Measurements from ENCODE around the gene GHITM.
"Not testable (repeated sequence)": the region's sequence is repeated elsewhere in the genome, so short reads cannot be mapped to it uniquely, and the experiment has no call there.

Gene GHITM

DNA sequence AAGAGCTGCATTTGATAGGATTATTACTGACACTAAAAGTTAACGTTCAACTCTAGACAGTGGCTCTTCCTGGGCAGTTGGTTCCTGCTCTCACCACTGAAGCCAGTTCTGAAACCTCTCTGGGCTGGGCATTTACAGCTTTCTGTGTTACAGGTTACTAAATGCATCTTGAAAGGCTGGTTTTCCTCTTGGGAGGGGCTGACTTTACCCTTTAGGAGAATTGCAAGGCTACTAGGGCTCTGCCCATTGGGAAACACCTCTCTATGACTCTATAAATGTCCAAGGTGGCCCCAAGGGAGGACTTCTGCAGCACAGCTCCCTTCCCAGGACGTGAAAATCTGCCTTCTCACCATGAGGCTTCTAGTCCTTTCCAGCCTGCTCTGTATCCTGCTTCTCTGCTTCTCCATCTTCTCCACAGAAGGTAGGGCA, 34.2 kb downstream of the GHITM start, which contains the start of gene GPR15LG:
Gene GPR15LG (plus strand): TSS at position 301 of the 429 bp plus-strand sequence. CDS start 51 bp downstream, at position 352.
- Histone ChIP-seq H3K27ac (ENCODE audit: low read depth, low read length) (no peak within 1 kb of the TSS), H3K4me1 (ENCODE audit: control insufficient read depth in 5 of 5, insufficient read depth in 5 of 5, low read length in 5 of 5) (no peaks in the 10 kb centered on the region), H3K27me3 (ENCODE audit: control insufficient read depth in 5 of 5, insufficient read depth in 4 of 5, low read length in 5 of 5) (no peaks in the 10 kb centered on the region), H3K36me3 (ENCODE audit: control insufficient read depth in 5 of 5, insufficient read depth in 5 of 5, low read length in 5 of 5) (no peaks in the 10 kb centered on the region), H3K9me3 (ENCODE audit: control insufficient read depth in 5 of 5, low read length in 5 of 5) (no peaks in the 10 kb centered on the region), H3K4me3 (ENCODE audit: low read depth in 1 of 5, low read length in 5 of 5) (no peak within 1 kb of the TSS), H3K9ac (ENCODE audit: low read length in 5 of 5) (no peak within 1 kb of the TSS)

GRCh38 chr10:84175436-84175835, 36.1 kb downstream of the GHITM start:
- no peak overlapping the region for H3K4me3 ChIP-seq (ENCODE audit: low read depth in 1 of 5, low read length in 5 of 5)
- H3K4me1 ChIP-seq (ENCODE audit: control insufficient read depth in 5 of 5, insufficient read depth in 5 of 5, low read length in 5 of 5) = no peaks in the 10 kb centered on the region
- no peak overlapping the region for H3K9ac ChIP-seq (ENCODE audit: low read length in 5 of 5)
- no peak overlapping the region for H3K27ac ChIP-seq (ENCODE audit: low read depth, low read length)
- H3K9me3 ChIP-seq (ENCODE audit: control insufficient read depth in 5 of 5, low read length in 5 of 5) = no peaks in the 10 kb centered on the region
- H3K27me3 ChIP-seq (ENCODE audit: control insufficient read depth in 5 of 5, insufficient read depth in 4 of 5, low read length in 5 of 5) = no peaks in the 10 kb centered on the region
- no peaks in the 10 kb centered on the region for H3K36me3 ChIP-seq (ENCODE audit: control insufficient read depth in 5 of 5, insufficient read depth in 5 of 5, low read length in 5 of 5)

- Histone ChIP-seq H3K27me3 (ENCODE audit: control insufficient read depth in 5 of 5, insufficient read depth in 4 of 5, low read length in 5 of 5) (no peaks in the 10 kb centered on the region), H3K9me3 (ENCODE audit: control insufficient read depth in 5 of 5, low read length in 5 of 5) (no peaks in the 10 kb centered on the region), H3K4me1 (ENCODE audit: control insufficient read depth in 5 of 5, insufficient read depth in 5 of 5, low read length in 5 of 5) (no peaks in the 10 kb centered on the region), H3K9ac (ENCODE audit: low read length in 5 of 5) (no peak overlapping the region), H3K36me3 (ENCODE audit: control insufficient read depth in 5 of 5, insufficient read depth in 5 of 5, low read length in 5 of 5) (no peaks in the 10 kb centered on the region), H3K4me3 (ENCODE audit: low read depth in 1 of 5, low read length in 5 of 5) (no peak overlapping the region), H3K27ac (ENCODE audit: low read depth, low read length) (no peak overlapping the region)
Observed at GRCh38 chr10:84176351-84176750, 37.0 kb downstream of the GHITM start.

DNA sequence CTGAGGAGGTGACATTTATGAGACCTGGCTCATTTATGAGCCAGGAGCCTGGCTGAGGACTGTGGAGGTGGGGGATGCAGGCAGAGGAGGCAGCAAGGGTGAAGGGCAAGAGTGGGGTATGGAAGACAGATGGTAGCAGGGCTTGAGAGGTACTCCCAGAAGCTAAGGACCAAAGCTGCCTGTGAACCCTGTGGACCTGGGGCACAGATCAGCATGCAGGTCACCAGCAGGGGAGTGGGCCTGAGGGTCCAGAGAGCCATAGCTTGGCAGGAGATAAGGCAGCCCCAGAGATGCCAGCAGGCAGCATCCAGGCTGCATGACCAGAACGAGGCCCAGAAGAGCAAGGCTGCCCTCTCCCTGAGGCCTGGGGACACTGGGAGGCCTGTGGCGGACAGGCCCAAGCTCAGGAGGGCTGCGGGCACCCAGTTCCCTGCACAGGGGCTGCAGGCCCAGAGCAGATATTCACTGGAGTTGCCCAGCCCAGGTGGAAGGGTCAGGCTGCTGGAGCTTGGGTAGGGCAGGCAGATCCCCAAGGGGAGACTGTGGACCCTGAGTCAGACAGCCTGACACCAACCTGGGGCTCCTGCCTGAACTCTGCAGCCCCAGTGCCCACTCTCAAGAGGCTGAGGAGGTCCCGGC, 37.6 kb downstream of the GHITM start:
- Histone ChIP-seq H3K27ac (ENCODE audit: low read depth, low read length) (no peak overlapping the region), H3K36me3 (ENCODE audit: control insufficient read depth in 5 of 5, insufficient read depth in 5 of 5, low read length in 5 of 5) (no peaks in the 10 kb centered on the region), H3K27me3 (ENCODE audit: control insufficient read depth in 5 of 5, insufficient read depth in 4 of 5, low read length in 5 of 5) (no peaks in the 10 kb centered on the region), H3K9ac (ENCODE audit: low read length in 5 of 5) (no peak overlapping the region), H3K4me1 (ENCODE audit: control insufficient read depth in 5 of 5, insufficient read depth in 5 of 5, low read length in 5 of 5) (no peaks in the 10 kb centered on the region), H3K4me3 (ENCODE audit: low read depth in 1 of 5, low read length in 5 of 5) (no peak overlapping the region), H3K9me3 (ENCODE audit: control insufficient read depth in 5 of 5, low read length in 5 of 5) (no peaks in the 10 kb centered on the region)

GRCh38 chr10:84177541-84178141, 38.3 kb downstream of the GHITM start:
- no peaks in the 10 kb centered on the region for H3K27me3 ChIP-seq (ENCODE audit: control insufficient read depth in 5 of 5, insufficient read depth in 4 of 5, low read length in 5 of 5)
- no peak overlapping the region for H3K27ac ChIP-seq (ENCODE audit: low read depth, low read length)
- H3K36me3 ChIP-seq (ENCODE audit: control insufficient read depth in 5 of 5, insufficient read depth in 5 of 5, low read length in 5 of 5) = no peaks in the 10 kb centered on the region
- H3K9ac ChIP-seq (ENCODE audit: low read length in 5 of 5) = no peak overlapping the region
- H3K4me1 ChIP-seq (ENCODE audit: control insufficient read depth in 5 of 5, insufficient read depth in 5 of 5, low read length in 5 of 5) = no peaks in the 10 kb centered on the region
- H3K9me3 ChIP-seq (ENCODE audit: control insufficient read depth in 5 of 5, low read length in 5 of 5) = no peaks in the 10 kb centered on the region
- no peak overlapping the region for H3K4me3 ChIP-seq (ENCODE audit: low read depth in 1 of 5, low read length in 5 of 5)

- Histone ChIP-seq H3K4me3 (ENCODE audit: low read depth in 1 of 5, low read length in 5 of 5) (no peak overlapping the region), H3K36me3 (ENCODE audit: control insufficient read depth in 5 of 5, insufficient read depth in 5 of 5, low read length in 5 of 5) (no peaks in the 10 kb centered on the region), H3K4me1 (ENCODE audit: control insufficient read depth in 5 of 5, insufficient read depth in 5 of 5, low read length in 5 of 5) (no peaks in the 10 kb centered on the region), H3K27me3 (ENCODE audit: control insufficient read depth in 5 of 5, insufficient read depth in 4 of 5, low read length in 5 of 5) (no peaks in the 10 kb centered on the region), H3K27ac (ENCODE audit: low read depth, low read length) (no peak overlapping the region), H3K9ac (ENCODE audit: low read length in 5 of 5) (no peak overlapping the region), H3K9me3 (ENCODE audit: control insufficient read depth in 5 of 5, low read length in 5 of 5) (no peaks in the 10 kb centered on the region)
Observed at GRCh38 chr10:84178160-84178609, 38.9 kb downstream of the GHITM start.

- Histone ChIP-seq H3K36me3 (ENCODE audit: control insufficient read depth in 5 of 5, insufficient read depth in 5 of 5, low read length in 5 of 5) (no peaks in the 10 kb centered on the region), H3K9me3 (ENCODE audit: control insufficient read depth in 5 of 5, low read length in 5 of 5) (no peaks in the 10 kb centered on the region), H3K4me1 (ENCODE audit: control insufficient read depth in 5 of 5, insufficient read depth in 5 of 5, low read length in 5 of 5) (no peaks in the 10 kb centered on the region), H3K27me3 (ENCODE audit: control insufficient read depth in 5 of 5, insufficient read depth in 4 of 5, low read length in 5 of 5) (no peaks in the 10 kb centered on the region), H3K9ac (ENCODE audit: low read length in 5 of 5) (no peak overlapping the region), H3K4me3 (ENCODE audit: low read depth in 1 of 5, low read length in 5 of 5) (no peak overlapping the region), H3K27ac (ENCODE audit: low read depth, low read length) (no peak overlapping the region)
Observed at GRCh38 chr10:84179059-84179710, 39.9 kb downstream of the GHITM start.

GRCh38 chr10:84180386-84180785, 41.1 kb downstream of the GHITM start:
- not testable (repeated sequence) for H3K27me3 ChIP-seq (ENCODE audit: control insufficient read depth in 5 of 5, insufficient read depth in 4 of 5, low read length in 5 of 5); H3K4me3 ChIP-seq (ENCODE audit: low read depth in 1 of 5, low read length in 5 of 5); H3K4me1 ChIP-seq (ENCODE audit: control insufficient read depth in 5 of 5, insufficient read depth in 5 of 5, low read length in 5 of 5); H3K9me3 ChIP-seq (ENCODE audit: control insufficient read depth in 5 of 5, low read length in 5 of 5); H3K36me3 ChIP-seq (ENCODE audit: control insufficient read depth in 5 of 5, insufficient read depth in 5 of 5, low read length in 5 of 5); H3K27ac ChIP-seq (ENCODE audit: low read depth, low read length); H3K9ac ChIP-seq (ENCODE audit: low read length in 5 of 5)

DNA sequence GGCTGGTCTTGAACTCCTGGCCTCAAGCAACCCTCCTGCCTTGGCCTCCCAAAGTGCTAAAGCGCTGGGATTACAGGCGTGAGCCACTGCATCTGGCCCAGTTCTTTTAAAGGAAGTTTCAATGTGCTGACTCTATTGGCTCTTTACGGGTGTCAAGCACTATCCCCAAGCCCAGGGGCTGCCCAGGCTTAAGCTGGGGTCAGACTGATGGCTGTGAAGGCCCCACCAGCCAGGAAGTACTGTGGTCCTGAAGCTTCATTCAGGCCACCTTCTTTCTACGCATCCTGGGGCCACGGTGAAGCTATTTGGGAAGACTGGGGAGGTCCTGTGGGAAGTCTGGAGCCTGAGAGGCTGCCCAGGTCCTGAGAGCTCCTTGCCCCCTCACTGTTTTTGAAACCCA, 42.3 kb downstream of the GHITM start:
- H3K4me3 ChIP-seq (ENCODE audit: low read depth in 1 of 5, low read length in 5 of 5) = no peak overlapping the region
- H3K27ac ChIP-seq (ENCODE audit: low read depth, low read length) = no peak overlapping the region
- H3K4me1 ChIP-seq (ENCODE audit: control insufficient read depth in 5 of 5, insufficient read depth in 5 of 5, low read length in 5 of 5) = no peaks in the 10 kb centered on the region
- peaks cover 0 to 8% (median 2%) of the 10 kb centered on the region in 5 donors for H3K27me3 ChIP-seq (ENCODE audit: control insufficient read depth in 5 of 5, insufficient read depth in 4 of 5, low read length in 5 of 5)
- no peaks in the 10 kb centered on the region for H3K9me3 ChIP-seq (ENCODE audit: control insufficient read depth in 5 of 5, low read length in 5 of 5)
- no peak overlapping the region for H3K9ac ChIP-seq (ENCODE audit: low read length in 5 of 5)
- H3K36me3 ChIP-seq (ENCODE audit: control insufficient read depth in 5 of 5, insufficient read depth in 5 of 5, low read length in 5 of 5) = no peaks in the 10 kb centered on the region

GRCh38 chr10:84184517-84184916, 45.2 kb downstream of the GHITM start:
- peaks cover 0 to 8% (median 4%) of the 10 kb centered on the region in 5 donors for H3K27me3 ChIP-seq (ENCODE audit: control insufficient read depth in 5 of 5, insufficient read depth in 4 of 5, low read length in 5 of 5)
- H3K9ac ChIP-seq (ENCODE audit: low read length in 5 of 5) = no peak overlapping the region
- no peak overlapping the region for H3K27ac ChIP-seq (ENCODE audit: low read depth, low read length)
- H3K36me3 ChIP-seq (ENCODE audit: control insufficient read depth in 5 of 5, insufficient read depth in 5 of 5, low read length in 5 of 5) = no peaks in the 10 kb centered on the region
- H3K4me1 ChIP-seq (ENCODE audit: control insufficient read depth in 5 of 5, insufficient read depth in 5 of 5, low read length in 5 of 5) = no peaks in the 10 kb centered on the region
- H3K9me3 ChIP-seq (ENCODE audit: control insufficient read depth in 5 of 5, low read length in 5 of 5) = no peaks in the 10 kb centered on the region
- H3K4me3 ChIP-seq (ENCODE audit: low read depth in 1 of 5, low read length in 5 of 5) = no peak overlapping the region
